NCI-H510A (cell line): ENCODE data around the gene UNC93B1.

Experiments
- DNase-seq: peaks from one replicate; lab custom pipeline; 2025; lab: John Stamatoyannopoulos, UW

Gene UNC93B1, protein sequence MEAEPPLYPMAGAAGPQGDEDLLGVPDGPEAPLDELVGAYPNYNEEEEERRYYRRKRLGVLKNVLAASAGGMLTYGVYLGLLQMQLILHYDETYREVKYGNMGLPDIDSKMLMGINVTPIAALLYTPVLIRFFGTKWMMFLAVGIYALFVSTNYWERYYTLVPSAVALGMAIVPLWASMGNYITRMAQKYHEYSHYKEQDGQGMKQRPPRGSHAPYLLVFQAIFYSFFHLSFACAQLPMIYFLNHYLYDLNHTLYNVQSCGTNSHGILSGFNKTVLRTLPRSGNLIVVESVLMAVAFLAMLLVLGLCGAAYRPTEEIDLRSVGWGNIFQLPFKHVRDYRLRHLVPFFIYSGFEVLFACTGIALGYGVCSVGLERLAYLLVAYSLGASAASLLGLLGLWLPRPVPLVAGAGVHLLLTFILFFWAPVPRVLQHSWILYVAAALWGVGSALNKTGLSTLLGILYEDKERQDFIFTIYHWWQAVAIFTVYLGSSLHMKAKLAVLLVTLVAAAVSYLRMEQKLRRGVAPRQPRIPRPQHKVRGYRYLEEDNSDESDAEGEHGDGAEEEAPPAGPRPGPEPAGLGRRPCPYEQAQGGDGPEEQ

DNA sequence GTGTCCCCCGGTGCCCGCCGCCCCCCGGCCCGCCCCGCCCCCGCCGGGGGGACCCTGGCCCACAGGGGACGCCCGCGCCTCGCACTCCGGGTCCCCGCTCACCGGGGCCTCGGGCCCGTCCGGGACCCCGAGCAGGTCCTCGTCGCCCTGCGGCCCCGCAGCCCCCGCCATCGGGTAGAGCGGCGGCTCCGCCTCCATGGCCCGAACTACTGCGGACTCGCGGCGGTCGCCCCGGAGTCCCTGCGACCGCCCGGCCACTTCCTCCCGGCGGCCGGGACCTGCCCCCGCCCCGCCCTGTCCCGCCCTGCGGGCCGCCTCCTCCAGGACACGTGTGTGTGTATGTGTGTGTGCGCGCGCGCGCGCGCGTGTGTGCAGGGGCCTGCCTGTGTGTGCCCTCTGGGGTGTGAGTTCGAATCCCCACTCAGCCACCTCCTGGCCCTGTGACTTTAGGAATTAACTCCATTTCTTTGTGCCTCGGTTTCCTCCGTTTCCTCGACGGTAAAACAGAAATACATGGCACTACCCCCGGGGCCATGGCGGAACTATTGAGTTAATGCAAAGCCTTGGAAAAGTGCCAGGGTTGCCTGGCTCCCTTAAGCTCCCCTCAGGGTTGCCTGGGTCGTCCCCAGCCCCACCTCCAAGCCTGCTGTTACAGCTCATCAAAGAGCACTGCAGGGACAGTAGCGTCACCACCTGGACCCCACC, at the start of gene UNC93B1:
Gene UNC93B1, minus strand, starts transcription at position 252 of the 705 bp plus-strand sequence. Its CDS starts 54 bp downstream, at position 198.
- DNase-seq: peak; percentile 85

DNA sequence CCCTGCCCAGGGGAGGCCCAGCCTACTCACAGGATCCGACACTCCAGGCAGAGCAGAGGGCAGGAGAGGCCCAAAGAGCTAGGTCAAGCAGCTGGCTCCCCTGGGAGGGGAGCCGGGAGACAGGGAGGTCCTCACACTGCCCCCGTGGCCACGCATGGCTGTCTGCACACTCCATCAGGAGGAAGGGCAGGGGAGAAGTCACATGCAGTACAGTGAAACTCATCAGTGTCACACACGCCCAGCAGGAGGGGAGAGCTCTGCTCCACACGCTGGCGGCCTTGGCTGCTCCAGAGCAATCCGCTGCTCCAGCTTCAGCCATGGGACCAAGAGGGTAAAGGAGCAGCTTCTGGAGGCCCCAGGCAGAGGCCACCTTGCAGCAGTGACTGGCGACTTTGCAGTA, 49.2 kb upstream of the UNC93B1 start:
- DNase-seq: no peak

DNA sequence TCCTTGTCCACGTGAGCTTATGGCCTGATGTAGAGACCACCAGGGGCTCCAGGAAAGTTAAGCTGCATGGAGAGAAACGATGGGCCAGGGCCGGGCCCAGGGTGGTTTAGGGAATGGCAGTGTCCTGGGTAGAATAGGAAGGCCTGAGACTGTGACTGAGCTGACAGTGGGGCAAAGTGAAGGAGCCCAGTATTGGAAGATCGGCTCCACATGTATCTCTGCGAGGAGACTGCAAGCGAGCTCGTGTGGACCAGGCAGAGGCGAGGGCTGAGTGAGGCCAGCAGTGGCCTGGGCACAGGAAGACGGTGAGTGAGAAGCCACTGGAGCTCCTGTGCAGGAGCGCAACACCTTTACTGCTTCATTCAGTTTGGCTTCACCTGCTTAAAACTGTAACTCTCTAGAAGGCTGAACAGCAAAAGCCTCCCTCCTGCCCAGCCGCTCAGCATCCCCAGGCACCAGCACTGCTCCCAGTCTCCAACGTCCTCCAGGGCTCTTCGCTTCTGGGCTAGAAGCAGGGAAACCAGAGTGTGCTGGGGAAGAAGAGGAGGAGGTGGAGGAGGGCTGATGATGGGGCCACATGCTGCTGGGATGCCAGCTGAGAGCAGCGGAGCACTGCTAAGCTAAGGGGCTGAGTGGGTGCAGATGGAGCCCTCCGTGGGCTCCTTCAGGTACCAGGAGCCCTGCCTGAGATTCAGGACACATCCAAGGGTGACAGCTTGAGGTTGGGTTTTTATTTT, 48.4 kb upstream of the UNC93B1 start:
- no peak for DNase-seq

DNA sequence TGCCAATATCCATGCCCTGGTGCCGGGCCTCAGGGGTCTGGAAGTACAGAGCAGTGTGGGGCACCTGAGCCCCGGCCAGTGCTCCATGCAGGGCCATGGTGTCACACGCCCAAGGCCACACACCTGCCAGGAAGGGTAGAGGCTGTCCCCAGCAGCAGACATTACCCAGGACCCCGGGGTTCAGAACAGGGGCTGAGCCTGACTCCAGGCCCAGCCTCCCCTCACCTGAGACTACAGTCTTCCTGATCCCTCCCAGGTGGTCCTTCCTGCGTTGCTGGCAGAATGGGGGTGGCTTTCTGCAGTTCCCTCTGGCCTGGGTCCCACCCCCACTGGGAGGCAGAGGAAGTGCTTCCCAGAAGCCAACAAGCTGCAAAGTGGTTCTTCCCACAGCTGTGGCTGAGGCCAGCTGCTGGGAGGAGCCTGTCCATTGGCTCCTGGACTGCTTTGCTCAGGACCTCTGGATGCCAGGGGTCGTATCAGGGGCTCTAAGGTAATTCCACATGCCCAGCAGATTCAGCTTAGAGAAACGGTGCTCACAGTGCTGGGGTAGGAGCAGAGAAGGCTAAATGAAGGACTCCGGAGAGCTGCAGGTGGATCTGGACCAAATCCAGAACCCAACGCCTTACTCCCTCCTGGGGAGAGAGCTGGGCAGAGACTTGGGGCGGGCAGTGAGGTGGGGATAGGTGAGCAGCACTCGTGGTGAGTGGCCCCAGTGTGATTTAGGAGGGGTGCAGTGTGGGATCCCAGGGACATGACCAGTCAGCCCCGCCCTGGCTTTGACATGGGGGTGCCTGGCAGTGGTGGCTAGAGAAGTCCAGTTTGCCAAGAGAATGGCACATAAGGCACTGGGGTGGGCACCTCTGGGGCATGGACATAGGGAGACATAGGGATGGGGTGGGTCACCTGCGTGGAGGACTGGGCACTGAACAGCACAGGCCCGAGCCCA, 47.6 kb upstream of the UNC93B1 start:
- DNase-seq: no peak

DNA sequence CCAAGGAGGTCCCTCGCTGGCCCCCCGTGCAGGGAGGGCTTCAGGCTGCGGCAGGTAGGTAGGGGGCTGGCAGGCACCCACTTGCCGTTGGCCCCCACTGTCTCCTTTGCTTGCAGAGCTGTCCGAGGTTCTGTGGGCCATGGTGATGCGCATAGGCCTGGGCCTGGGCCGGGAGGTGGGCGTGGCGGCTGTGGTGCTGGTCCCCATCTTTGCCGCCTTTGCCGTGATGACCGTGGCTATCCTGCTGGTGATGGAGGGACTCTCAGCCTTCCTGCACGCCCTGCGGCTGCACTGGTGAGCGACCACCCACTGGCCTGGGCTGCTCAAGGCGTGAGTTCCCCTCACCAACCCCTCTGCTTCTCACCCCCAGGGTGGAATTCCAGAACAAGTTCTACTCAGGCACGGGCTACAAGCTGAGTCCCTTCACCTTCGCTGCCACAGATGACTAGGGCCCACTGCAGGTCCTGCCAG, 46.5 kb upstream of the UNC93B1 start:
- DNase-seq: no peak

DNA sequence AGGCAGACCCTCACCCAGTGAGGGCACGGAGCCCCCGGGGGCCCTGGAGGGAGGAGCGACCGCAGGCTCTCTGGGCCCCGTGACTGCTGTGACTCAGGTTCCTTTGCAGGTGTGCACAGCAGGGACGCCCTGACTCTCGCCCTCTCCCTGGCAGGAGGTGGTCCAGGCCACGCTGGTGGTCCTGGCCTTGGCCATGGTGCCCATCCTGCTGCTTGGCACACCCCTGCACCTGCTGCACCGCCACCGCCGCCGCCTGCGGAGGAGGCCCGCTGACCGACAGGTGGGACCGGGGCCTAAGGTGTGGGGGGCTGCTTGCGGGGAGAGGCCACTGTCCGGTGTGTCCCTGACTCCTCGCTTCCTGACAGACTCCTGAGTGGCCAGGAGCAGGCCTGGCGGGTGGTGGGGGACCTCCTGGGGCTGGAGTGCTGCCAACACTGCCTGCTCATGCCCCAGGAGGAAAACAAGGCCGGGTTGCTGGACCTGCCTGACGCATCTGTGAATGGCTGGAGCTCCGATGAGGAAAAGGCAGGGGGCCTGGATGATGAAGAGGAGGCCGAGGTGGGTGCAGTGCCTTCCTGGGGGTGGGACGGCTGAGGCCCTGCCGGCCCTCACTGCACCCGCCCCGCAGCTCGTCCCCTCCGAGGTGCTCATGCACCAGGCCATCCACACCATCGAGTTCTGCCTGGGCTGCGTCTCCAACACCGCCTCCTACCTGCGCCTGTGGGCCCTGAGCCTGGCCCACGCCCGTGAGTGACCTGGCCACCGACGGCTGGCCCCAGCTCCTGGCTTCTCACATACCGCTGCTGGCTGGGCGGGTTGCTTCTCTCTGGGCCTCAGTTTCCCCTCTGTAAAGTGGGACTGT, 45.8 kb upstream of the UNC93B1 start:
- no peak for DNase-seq

DNA sequence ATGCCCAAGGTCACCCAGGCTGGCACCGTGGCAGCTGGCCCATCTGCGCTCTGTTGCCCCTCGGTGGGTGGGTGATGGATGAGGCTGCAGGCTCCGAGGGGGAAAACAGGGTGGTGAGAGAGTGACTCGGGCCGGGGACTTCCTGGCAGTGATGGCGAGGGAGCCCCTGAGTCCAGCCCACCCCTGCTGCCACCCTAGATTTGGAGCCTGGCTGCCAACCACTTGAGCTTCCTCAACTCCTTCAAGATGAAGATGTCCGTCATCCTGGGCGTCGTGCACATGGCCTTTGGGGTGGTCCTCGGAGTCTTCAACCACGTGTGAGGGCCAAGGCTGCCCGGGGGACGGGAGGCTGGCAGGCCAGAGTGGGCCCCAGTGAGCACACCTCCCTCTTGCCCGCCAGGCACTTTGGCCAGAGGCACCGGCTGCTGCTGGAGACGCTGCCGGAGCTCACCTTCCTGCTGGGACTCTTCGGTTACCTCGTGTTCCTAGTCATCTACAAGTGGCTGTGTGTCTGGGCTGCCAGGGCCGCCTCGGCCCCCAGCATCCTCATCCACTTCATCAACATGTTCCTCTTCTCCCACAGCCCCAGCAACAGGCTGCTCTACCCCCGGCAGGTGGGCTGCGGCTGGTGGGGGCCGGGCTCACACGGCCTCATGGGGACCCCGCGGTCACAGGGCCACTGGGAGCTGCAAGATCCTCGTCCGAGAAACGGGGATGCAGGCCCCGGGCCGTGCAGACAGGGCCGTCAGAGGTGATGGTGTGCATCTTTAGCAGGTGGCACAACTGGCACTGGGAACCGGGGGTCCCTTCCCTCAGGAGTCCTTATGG, 45.0 kb upstream of the UNC93B1 start:
- DNase-seq: no peak

DNA sequence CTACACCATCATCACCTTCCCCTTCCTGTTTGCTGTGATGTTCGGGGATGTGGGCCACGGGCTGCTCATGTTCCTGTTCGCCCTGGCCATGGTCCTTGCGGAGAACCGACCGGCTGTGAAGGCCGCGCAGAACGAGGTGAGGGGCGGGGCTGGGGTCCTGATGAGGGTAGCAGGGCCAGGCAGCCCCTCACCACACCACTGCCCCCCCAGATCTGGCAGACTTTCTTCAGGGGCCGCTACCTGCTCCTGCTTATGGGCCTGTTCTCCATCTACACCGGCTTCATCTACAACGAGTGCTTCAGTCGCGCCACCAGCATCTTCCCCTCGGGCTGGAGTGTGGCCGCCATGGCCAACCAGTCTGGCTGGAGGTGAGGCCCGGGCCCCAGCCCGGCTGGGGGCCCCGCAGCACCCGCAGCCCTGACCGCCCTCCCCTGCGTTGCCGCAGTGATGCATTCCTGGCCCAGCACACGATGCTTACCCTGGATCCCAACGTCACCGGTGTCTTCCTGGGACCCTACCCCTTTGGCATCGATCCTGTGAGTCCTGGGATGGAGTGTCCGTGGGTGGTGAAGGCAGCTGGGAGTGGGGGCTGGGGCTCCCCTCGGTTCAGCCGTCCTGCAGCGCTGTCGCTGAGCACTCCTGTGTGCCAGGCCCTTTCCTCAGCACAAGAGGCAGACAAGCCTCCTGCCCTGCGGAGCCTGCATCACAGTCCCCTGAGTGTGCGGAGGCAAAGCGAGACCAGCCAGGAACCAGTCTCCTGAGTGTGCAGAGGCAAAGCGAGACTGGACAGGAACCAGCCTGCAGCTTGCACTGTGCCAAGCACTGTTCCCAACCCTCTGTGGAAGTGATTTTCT, 43.8 kb upstream of the UNC93B1 start:
- DNase-seq: no peak

DNA sequence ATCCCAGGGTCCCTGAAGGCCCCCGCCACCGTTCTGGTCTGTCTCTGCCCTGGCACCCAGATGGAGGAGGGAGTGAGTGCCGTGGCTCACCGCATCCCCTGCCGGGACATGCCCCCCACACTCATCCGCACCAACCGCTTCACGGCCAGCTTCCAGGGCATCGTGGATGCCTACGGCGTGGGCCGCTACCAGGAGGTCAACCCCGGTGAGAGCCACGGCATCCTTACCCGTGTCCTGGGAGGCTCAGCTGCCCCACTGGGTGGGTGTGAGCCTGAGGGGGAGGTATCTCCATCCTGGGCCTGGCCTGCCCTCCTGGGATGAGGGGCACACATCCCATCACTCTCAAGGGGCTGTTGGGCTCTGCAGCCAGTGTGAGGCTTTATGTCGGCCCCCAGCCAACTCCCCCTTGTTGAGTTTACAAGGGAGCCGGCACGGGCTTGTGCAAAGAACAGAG, 41.0 kb upstream of the UNC93B1 start:
- DNase-seq: no peak

DNA sequence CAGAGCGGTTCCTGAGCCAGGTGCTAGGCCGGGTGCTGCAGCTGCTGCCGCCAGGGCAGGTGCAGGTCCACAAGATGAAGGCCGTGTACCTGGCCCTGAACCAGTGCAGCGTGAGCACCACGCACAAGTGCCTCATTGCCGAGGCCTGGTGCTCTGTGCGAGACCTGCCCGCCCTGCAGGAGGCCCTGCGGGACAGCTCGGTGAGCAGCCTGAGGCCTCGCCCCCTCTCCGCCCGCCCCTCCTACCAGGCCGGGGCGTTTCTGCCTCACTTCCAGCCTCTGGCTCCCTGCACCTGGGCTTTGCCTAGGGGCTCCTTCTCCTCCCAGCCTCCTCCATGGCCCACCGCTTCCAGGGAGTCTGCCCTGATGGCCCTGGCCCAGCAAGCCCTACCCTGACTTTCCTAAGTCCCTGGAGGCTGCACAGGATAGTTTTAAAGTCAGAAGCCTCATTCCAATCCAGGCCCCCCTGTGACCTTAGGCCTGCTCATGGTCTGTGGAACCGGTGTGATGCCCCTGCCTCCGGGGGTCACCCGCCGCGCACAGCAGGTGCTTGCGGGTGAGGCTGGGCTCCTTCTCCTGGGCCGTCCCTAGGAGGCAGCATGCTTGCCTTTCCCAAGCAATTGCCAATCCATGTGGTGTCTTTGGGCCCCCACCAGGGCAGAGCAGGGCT, 40.4 kb upstream of the UNC93B1 start:
- DNase-seq: peak; percentile 78

DNA sequence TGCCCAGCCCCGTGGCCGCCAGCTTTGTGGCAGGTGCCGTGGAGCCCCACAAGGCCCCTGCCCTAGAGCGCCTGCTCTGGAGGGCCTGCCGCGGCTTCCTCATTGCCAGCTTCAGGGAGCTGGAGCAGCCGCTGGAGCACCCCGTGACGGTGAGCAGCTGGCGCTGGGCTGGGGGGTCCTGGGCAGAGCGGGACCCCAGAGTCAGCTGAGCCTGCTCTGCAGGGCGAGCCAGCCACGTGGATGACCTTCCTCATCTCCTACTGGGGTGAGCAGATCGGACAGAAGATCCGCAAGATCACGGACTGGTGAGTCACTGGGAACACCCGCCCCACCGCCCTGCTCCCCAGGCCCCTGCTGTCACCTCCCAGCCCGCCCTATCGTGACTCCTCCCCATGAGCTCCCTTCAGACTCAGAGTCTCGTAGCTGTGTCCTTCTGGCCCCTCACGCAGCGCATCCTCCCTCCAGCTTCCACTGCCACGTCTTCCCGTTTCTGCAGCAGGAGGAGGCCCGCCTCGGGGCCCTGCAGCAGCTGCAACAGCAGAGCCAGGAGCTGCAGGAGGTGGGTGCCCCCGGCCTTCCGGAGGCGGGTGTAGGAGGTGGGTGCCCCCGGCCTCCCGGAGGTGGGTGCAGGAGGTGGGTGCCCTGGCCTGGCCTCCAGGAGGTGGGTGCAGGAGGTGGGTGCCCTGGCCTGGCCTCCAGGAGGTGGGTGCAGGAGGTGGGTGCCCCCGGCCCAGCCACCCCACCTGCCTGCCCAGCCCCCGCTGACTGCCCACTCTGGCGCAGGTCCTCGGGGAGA, 39.6 kb upstream of the UNC93B1 start:
- peak; percentile 78 for DNase-seq

DNA sequence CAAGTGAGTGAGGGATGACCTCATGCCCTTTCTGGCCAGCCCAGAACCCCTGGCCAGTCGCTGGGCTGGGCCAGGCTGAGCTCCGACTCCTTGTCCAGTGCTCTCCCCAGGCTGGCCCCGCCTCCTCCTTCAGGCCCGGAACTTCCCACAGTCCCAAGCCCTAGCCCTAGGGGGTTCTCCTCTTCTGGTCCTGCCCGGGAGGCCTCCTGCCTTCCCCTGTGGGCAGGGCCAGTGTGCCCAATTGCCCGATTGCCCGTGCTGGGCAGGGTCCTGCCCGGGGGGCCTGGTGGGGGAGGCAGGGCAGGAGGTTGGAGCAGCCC, 39.1 kb upstream of the UNC93B1 start:
- no peak for DNase-seq

DNA sequence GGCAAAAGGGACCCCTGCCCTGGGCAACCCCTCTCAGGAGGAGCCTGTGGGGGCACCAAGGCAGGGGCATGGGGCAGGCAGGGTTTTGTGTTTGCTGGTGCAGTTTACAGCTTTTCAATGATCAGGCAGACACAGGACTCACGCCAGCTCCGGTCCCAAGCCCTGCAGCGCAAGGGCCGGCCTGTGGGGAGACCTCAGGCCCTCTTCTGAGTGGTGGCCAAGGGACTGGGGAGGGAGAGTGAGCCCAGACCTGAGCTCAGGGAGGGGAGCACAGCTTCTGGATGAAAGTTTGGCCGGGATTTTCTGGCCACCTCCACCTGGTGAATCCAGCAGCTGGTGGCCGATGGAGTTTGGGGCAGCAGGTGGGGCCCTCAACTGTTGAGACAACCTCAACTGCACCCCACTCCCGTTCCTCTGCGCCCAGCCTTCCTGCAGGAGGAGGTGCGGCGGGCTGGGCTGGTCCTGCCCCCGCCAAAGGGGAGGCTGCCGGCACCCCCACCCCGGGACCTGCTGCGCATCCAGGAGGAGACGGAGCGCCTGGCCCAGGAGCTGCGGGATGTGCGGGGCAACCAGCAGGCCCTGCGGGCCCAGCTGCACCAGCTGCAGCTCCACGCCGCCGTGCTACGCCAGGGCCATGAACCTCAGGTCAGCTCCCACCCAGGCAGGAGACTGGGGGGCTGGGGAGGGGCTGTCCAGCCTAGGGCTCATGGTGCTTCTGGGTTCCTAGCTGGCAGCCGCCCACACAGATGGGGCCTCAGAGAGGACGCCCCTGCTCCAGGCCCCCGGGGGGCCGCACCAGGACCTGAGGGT, 38.5 kb upstream of the UNC93B1 start:
- no peak for DNase-seq

DNA sequence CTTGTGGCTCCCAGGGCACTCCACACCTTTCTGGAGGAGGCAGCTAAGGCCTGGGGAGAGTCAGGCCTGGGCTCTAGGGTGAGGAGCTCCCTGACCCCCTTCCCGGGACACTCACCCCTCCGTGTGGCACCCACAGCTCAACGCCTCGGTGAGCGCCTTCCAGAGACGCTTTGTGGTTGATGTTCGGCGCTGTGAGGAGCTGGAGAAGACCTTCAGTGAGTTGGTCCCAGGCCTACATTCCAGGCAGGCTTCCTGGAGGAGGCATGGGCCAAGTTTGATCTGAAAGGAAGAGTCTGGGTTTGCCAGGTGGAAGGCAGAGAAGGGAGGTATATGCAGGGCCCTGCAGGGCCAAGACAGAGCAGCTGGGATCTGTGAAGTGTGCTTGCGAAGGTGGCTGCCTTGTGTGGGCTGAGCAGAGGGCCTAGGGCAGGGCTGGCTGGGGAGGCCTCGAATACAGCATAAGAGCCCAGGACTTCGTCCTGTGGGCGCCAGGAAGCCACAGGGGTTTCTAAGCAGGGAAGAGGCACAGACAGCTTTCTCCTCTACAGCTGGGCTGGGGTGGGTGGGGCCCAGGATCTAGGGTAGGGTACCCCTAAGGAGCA, 37.8 kb upstream of the UNC93B1 start:
- DNase-seq: no peak

DNA sequence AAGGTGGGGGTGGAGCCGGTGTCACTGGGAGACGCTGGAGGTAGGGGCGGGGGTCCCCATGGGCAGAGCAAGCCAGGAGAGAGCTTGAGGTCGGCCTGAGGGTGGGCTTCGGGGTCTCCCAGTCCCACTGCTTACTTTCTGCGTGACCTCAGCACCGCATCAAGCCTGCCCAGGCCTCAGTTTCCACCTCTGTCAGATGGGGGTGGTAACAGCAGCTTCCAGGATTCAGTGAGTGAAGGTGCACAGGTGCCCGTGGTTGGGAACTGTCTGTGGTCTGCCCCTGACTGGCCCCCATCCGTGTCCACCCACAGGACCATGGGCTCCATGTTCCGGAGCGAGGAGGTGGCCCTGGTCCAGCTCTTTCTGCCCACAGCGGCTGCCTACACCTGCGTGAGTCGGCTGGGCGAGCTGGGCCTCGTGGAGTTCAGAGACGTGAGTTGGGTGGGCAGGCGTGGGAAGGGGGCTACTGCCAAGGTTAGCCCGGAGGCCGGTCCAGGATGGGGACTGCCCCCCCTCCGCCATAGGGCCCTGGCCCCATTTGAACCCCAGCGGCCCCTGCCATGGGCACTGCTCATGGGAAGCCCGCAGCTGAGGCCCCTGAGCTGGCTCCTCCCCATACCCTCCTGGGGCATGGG, 37.2 kb upstream of the UNC93B1 start:
- no peak for DNase-seq
